ENCODE measurements around the gene P2RY2.
"Not testable (repeated sequence)": the region's sequence is repeated elsewhere in the genome, so short reads cannot be mapped to it uniquely, and the experiment has no call there.

The P2RY2 gene

GRCh38 chr11:73186294-73186850 lies 31.7 kb upstream of the P2RY2 start:
- DNase-seq: peak in 1 of 10 donors; percentile 46
- intact Hi-C loops (cut with DNase I): no loop called here

DNA sequence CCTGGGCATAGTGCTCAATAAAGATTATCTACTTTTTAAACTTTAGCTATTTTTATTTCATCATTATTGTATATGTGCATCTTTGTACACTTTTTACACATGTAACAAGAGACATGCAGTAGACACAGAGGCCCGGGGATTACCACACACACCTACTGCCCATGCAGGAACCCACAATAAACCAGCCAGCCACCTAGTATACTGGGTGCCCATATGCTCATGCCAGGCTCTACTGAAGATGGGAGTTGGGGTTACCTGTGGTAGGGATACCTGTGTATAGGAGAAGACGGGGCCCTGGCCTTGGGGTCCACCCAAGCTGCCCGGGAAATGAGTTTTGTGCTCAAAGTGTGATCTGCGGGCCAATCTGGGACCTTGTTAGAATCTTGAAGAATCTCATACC lies 31.2 kb upstream of the P2RY2 start:
- DNase-seq: peak in 1 of 10 donors; percentile 41
- intact Hi-C loops (cut with DNase I): no loop called here

DNA sequence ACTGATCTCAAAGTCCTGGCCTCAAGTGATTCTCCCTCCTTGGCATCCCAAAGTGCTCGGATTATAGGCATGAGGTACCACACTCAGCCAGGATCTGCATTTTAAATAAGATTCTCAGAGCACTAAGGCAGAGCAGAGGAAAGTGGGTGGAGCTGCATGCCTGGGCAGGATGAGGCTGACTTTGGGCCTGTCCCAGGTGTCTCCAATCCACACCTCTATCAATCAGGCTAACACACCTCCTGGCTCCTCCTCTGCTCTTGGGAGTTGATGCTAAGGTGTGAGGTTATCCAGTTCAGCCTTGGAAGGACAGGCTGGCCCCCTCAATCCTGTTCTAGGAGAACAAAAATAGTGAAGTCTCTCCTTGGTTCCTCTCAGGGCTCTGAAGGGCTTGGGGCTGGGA lies 30.2 kb upstream of the P2RY2 start:
- intact Hi-C loops (cut with DNase I): no loop called here
- no peak for DNase-seq

DNA sequence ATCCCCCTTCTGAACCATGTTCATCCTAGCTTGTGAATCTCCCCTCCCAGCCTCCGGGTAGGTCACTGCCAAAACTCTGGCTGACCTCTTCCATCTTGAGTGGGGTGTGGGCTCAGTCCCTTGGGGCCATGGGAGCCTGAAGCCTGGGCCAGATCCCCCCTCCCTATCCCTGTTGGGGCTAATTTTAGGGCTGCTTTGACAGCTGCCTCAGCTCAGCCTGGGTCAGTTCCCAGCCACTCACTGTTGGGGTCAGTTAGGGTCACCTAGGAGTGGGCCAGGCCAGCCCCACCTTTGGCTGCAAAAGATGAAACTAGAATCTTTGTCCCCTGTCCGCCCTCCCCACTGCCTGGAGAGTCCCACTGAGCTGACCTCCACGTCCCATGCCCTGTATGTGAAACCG lies 29.8 kb upstream of the P2RY2 start:
- intact Hi-C loops (cut with DNase I): no loop called here
- DNase-seq: no peak

- intact Hi-C loops (cut with DNase I): no loop called here
- DNase-seq: peak in 1 of 10 donors; percentile 8
These were observed 28.8 kb upstream of the P2RY2 start for GRCh38 chr11:73189315-73189714.

DNA sequence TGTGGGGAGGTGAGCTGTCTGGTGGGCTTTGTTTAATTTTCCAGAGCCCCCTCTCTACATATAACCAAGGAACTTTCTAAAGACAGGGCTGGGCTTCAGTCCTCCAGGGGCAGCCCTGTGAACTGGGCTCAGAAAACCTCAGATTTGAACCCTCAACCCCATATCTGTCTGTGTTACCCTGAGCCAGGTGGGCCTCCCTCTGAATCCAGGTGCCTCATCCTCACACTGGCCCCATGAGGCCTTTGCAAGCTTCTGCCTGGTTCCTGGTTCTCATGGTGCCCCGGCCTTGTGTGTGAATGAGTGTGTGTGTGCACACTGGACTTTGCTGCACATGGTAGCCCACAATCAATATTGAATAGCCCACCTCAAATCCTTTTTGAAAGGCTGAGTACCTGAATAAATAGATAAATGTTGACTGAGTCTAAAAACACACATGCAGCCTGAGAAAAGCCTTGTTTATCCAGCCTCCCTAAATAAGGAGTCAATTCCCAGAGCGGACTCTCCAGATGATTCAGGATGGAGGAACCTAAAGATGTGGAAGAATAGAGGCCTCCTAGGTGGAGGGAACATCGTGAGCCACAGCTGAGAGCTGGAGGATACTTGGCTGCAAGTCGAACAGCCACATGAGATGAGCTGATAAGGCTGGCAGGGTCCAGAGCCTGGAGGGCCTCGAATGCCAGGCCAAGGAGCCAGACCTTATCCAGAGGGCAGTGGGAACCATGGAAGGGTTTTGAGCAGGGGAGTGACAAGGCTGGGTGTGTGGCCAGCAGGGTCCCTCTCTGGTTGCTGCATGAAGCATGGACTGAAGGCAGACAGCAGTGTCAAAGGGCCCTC lies 28.1 kb upstream of the P2RY2 start:
- intact Hi-C loops (cut with DNase I): no loop called here
- no peak for DNase-seq

GRCh38 chr11:73190557-73190885 lies 27.6 kb upstream of the P2RY2 start:
- intact Hi-C loops (cut with DNase I): no loop called here
- no peak for DNase-seq

- peak in 1 of 10 donors; percentile 24 for DNase-seq
- intact Hi-C loops (cut with DNase I): no loop called here
These were observed 26.9 kb upstream of the P2RY2 start for GRCh38 chr11:73191151-73191550.

GRCh38 chr11:73192272-73192671 lies 25.8 kb upstream of the P2RY2 start:
- DNase-seq: no peak
- intact Hi-C loops (cut with DNase I): no loop called here

GRCh38 chr11:73193251-73194033 lies 24.6 kb upstream of the P2RY2 start:
- intact Hi-C loops (cut with DNase I): no loop called here
- no peak for DNase-seq

DNA sequence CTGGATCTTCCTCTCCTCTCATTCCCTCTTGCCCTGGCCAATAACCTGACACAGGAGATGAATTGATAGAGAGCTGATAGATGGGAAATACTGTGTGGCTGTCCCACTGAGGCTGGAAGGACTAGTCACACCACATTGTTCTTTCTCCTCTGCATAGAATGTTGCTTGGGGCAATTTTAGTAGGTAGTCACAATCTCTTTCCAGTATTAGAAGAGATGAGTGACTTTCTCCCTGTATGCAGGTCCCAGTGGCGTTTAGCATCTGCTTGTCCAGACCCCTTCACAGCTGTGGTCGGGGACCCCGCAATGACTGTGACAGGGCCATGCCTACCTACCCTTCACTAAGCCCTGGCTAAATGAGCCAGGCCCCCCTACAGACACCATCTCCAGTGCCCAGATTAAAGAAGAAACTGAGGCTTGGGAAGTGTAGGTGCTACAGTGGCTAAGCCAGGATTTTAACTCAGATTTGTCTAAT lies 24.0 kb upstream of the P2RY2 start:
- intact Hi-C loops (cut with DNase I): no loop called here
- no peak for DNase-seq

GRCh38 chr11:73194593-73194992 lies 23.5 kb upstream of the P2RY2 start:
- intact Hi-C loops (cut with DNase I): no loop called here
- DNase-seq: no peak

DNA sequence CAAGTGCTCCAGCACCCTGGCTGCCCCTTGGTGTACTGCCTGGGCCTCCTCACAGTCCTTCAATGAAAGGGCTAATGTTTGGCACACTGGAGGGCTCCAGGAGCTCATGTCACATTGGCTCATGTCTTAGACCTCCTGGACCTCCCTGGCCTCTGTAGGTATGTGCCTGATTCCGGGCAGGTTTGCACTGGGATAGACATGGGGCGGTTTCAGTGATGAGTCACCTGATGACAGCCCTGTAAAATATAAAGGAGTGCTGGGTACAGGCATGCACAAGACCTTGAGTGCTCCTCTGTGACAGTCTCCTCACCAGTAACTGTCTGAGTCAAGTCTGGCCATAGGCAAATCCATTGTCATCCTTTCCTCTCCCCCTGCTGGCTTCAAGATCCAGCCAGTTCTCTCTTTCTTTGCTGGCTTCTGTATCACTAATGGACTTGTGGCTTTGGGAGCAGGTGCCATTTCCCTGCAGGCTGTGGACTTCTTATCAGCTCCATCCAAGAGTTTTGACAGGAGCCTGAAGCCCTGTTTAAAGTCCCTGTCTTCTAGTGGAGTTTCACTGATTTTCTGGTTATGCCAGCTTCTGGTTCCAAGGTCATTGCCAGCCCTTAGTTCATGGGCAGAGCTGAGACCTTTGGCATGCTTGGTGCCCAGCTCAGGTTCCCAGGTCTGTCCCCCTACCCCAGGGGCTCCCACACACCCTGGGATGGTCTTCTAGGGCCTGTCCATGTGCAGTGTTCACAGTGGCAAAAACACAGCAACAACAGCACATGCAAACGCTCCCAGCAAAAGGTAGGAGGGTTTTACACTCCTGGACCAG lies 22.7 kb upstream of the P2RY2 start:
- intact Hi-C loops (cut with DNase I): no loop called here
- DNase-seq: no peak

DNA sequence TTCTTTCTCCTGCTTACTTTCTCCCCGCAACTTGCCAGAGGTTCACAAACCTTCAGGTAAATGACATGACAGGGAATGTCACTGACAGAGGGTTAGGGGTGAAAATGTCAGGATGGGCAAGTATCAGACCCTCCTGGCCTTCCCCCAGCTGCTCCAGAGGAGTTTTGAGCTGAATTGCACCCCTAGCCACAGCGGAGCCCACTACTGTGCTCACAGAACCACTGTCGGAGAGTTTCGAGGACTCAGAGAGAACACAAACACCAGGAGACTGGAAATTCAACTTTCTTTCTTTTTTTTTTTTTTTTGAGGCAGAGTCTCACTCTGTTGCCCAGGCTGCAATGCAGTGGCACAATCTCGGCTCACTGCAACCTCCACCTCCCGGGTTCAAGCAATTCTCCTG lies 21.5 kb upstream of the P2RY2 start:
- no peak for DNase-seq
- intact Hi-C loops (cut with DNase I): no loop called here

- no peak for DNase-seq
These were observed 20.7 kb upstream of the P2RY2 start for GRCh38 chr11:73197348-73197747.

DNA sequence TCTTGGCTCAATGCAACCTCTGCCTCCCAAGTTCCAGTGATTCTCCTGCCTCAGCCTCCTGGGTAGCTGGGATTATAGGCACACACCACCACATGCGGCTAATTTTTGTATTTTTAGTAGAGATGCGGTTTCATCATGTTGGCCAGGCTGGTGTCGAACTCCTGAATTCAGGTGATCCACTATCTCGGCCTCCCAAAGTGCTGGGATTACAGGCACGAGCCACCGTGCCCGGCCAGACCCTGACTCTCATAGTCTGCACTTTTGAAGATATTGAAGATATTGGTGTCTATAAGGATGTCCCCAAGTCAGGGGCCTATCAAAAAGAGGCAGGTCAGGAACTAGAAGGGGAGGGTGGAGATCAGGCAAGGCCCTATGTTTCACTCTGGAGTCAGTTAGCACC lies 20.3 kb upstream of the P2RY2 start:
- DNase-seq; intact Hi-C loops (cut with DNase I): not testable (repeated sequence)

More at GRCh38 chr11:73197348-73197747, 20.7 kb upstream of the P2RY2 start:
- intact Hi-C loops (cut with DNase I): no loop called here

- DNase-seq: no peak
- intact Hi-C loops (cut with DNase I): no loop called here
These were observed 19.4 kb upstream of the P2RY2 start for GRCh38 chr11:73198677-73199076.

- DNase-seq: peak in 1 of 10 donors; percentile 35
- intact Hi-C loops (cut with DNase I): no loop called here
These were observed 18.6 kb upstream of the P2RY2 start for GRCh38 chr11:73199446-73199845.

DNA sequence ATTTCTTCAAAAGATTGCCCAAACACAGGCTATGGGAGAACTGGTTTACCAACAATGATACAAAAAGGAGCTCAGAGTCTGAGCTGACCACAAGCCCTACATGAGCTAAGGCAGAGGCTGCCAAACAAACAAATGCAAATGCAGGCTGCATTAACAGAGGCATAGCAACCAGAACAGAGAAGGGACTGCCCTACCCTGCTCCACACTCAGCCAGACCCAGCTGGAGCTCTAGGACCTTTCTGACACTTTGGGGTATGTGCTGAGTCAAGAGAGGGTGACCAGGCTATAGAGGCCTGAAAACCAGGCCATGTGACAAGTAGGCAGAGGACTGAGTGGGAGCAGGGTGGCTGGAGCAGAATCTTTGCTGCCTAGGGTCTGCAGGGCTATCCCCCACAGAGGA lies 17.8 kb upstream of the P2RY2 start:
- intact Hi-C loops (cut with DNase I): no loop called here
- DNase-seq: peak in 1 of 10 donors; percentile 64

- intact Hi-C loops (cut with DNase I): no loop called here
- DNase-seq: peak in 1 of 10 donors; percentile 79
These were observed 16.8 kb upstream of the P2RY2 start for GRCh38 chr11:73201249-73201648.

Measured in posterior cingulate gyrus (tissue), 11 donors.